HEK293 (cell line): ENCODE results near the gene NOL4L.

Experiments used
- ZNF280C ChIP-seq: fragments of 450-650 bp; formaldehyde crosslinking; IDR thresholded peaks from 2 replicates; pipeline ENCODE4 v1.5.1; 2016; ENCODE audit warnings: missing biosample characterization, missing genetic modification characterization
- ZNF558 ChIP-seq: fragments of 450-650 bp; formaldehyde crosslinking; IDR thresholded peaks from 2 replicates; pipeline ENCODE4 v1.5.1; 2016; ENCODE audit warnings: missing biosample characterization, missing genetic modification characterization

- TF ChIP-seq ZNF558 (no peak), ZNF280C (no peak)
Measured at GRCh38 chr20:32565735-32566032, 19.4 kb downstream of the NOL4L start.
